ENCODE measurements around the gene ARHGAP6.

Gene ARHGAP6

DNA sequence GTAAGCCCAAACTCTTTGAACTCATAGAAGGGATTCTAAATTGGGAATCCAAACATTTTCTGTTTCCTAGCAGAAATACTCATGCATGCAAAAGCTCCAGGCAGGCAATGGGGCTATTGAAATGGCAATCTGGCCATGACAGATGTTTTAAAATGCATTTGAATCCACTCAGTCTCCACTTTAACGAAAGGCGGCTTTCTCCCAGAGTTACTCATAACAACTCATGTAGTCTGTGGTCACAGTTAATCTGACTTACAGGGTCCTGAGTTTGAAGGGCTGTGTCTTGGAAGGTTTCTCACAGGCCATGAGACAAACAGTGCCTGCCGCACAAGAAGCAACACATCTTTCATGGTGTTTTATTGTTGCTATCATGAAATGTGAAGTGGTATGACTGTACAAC is 186.8 kb downstream of the ARHGAP6 start:
- Histone ChIP-seq H3K4me1 (ENCODE audit: low read depth, poor library complexity, severe bottlenecking) (no peaks in the 10 kb centered on the region), H3K4me2 (no peak overlapping the region), H3K4me3 (IDR thresholded peaks at IDR 0.05; ENCODE audit: insufficient read depth, low read depth, low read length) (no peak overlapping the region), H3K36me3 (ENCODE audit: insufficient read depth) (no peaks in the 10 kb centered on the region), H2AFZ (ENCODE audit: low read depth) (no peak overlapping the region), H4K20me1 (ENCODE audit: insufficient read depth) (no peaks in the 10 kb centered on the region), H3K27me3 (ENCODE audit: insufficient read depth, low read depth) (no peaks in the 10 kb centered on the region), H3K9ac (no peak overlapping the region), H3K27ac (no peak overlapping the region), H3K79me2 (ENCODE audit: insufficient read depth, low read depth) (no peaks in the 10 kb centered on the region)
- TF ChIP-seq, protein P1, sequence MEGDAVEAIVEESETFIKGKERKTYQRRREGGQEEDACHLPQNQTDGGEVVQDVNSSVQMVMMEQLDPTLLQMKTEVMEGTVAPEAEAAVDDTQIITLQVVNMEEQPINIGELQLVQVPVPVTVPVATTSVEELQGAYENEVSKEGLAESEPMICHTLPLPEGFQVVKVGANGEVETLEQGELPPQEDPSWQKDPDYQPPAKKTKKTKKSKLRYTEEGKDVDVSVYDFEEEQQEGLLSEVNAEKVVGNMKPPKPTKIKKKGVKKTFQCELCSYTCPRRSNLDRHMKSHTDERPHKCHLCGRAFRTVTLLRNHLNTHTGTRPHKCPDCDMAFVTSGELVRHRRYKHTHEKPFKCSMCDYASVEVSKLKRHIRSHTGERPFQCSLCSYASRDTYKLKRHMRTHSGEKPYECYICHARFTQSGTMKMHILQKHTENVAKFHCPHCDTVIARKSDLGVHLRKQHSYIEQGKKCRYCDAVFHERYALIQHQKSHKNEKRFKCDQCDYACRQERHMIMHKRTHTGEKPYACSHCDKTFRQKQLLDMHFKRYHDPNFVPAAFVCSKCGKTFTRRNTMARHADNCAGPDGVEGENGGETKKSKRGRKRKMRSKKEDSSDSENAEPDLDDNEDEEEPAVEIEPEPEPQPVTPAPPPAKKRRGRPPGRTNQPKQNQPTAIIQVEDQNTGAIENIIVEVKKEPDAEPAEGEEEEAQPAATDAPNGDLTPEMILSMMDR (conservative IDR thresholded peaks at IDR 0.05; ENCODE audit: low read depth, low read length), result no peak

DNA sequence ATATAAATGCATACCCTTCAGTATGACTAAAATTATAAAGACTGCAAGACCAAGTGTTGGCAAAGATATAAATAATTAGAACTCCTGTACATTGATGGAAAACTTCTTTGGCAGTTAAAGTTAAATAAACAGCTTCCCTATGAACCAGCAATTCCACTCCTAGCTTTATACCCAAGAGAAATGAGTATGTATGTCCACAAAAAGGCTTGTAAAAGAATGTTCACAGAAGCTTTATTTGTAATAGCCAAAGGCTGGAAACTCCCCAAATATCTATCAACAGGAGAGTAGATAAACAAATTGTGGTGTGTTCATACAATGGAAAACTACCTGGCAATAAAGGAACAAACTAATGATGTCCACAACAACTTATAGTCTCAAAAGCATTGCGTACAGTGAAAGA is 187.7 kb downstream of the ARHGAP6 start:
- Histone ChIP-seq H2AFZ (ENCODE audit: low read depth) (no peak overlapping the region), H3K36me3 (ENCODE audit: insufficient read depth) (no peaks in the 10 kb centered on the region), H3K27ac (no peak overlapping the region), H3K27me3 (ENCODE audit: insufficient read depth, low read depth) (no peaks in the 10 kb centered on the region), H3K9ac (no peak overlapping the region), H3K79me2 (ENCODE audit: insufficient read depth, low read depth) (no peaks in the 10 kb centered on the region), H3K4me3 (IDR thresholded peaks at IDR 0.05; ENCODE audit: insufficient read depth, low read depth, low read length) (no peak overlapping the region), H3K4me1 (ENCODE audit: low read depth, poor library complexity, severe bottlenecking) (no peaks in the 10 kb centered on the region), H4K20me1 (ENCODE audit: insufficient read depth) (no peaks in the 10 kb centered on the region), H3K4me2 (no peak overlapping the region)
- TF ChIP-seq, protein P1 (conservative IDR thresholded peaks at IDR 0.05; ENCODE audit: low read depth, low read length), result no peak

- Histone ChIP-seq H3K27me3 (ENCODE audit: insufficient read depth, low read depth) (no peaks in the 10 kb centered on the region), H3K9ac (no peak overlapping the region), H3K4me1 (ENCODE audit: low read depth, poor library complexity, severe bottlenecking) (no peaks in the 10 kb centered on the region), H4K20me1 (ENCODE audit: insufficient read depth) (no peaks in the 10 kb centered on the region), H3K27ac (no peak overlapping the region), H3K4me2 (no peak overlapping the region), H3K4me3 (IDR thresholded peaks at IDR 0.05; ENCODE audit: insufficient read depth, low read depth, low read length) (no peak overlapping the region), H3K36me3 (ENCODE audit: insufficient read depth) (no peaks in the 10 kb centered on the region), H2AFZ (ENCODE audit: low read depth) (no peak overlapping the region), H3K79me2 (ENCODE audit: insufficient read depth, low read depth) (no peaks in the 10 kb centered on the region)
- TF ChIP-seq, protein P1 (conservative IDR thresholded peaks at IDR 0.05; ENCODE audit: low read depth, low read length), result no peak
Observed at GRCh38 chrX:11474576-11474975, 191.1 kb downstream of the ARHGAP6 start.

DNA sequence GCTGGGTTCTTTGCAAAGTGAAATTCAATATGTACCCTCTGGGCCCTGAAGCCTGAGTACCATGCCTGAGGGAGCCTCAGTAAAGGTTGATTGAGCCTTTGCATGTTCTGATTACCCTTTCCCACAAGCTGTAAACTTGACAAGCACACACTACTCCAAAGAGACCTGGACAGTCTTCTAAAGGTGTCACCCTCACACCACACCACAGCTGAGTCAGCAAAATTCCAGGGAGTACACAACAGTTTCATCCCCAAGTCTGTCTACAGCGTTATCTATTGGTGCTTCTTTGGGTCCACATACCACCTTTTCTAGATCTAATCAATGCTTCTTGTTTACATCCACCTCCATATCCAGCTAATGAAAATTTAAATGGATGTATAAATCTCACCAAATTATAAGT is 191.7 kb downstream of the ARHGAP6 start:
- H3K27me3 ChIP-seq (ENCODE audit: insufficient read depth, low read depth), result no peaks in the 10 kb centered on the region
- no peak overlapping the region for H3K27ac ChIP-seq
- no peak overlapping the region for H2AFZ ChIP-seq (ENCODE audit: low read depth)

More for the DNA sequence above, 191.7 kb downstream of the ARHGAP6 start:
- Histone ChIP-seq H3K4me2 (no peak overlapping the region), H4K20me1 (ENCODE audit: insufficient read depth) (no peaks in the 10 kb centered on the region), H3K36me3 (ENCODE audit: insufficient read depth) (no peaks in the 10 kb centered on the region), H3K79me2 (ENCODE audit: insufficient read depth, low read depth) (no peaks in the 10 kb centered on the region), H3K9ac (no peak overlapping the region), H3K4me1 (ENCODE audit: low read depth, poor library complexity, severe bottlenecking) (no peaks in the 10 kb centered on the region), H3K4me3 (IDR thresholded peaks at IDR 0.05; ENCODE audit: insufficient read depth, low read depth, low read length) (no peak overlapping the region)
- TF ChIP-seq, protein P1 (conservative IDR thresholded peaks at IDR 0.05; ENCODE audit: low read depth, low read length), result no peak
